Fibroblast of villous mesenchyme (primary cell): ENCODE data around the gene TMEM181. TPM values are rescaled to one million over a fixed set of nuclear protein-coding genes. Genes with fewer than 3 reads are reported as not detected.

Experiments used
- DNase-seq: peaks from one replicate; pipeline ENCODE4 v3.0.0-alpha.2; 2010; ENCODE audit warnings: low read depth
- H3K4me3 ChIP-seq: 2 replicates; pipeline ENCODE4 v1.5.1; 2011; ENCODE audit warnings: low read depth, mild to moderate bottlenecking, low read length
- total RNA-seq: library from RNA; depleted of rRNA; stranded (reverse); fragments of >200 nt; gene quantifications from 2 replicates; pipeline ENCODE4 v1.2.3, GENCODE V29; 2012
- TF ChIP-seq, protein P1 (sequence below): IDR thresholded peaks from 2 replicates; pipeline ENCODE4 v1.5.1; 2012; ENCODE audit warnings: low read depth, mild to moderate bottlenecking, low read length; ENCODE audit not compliant: insufficient read depth

TMEM181 gene
- total RNA-seq, 1 donor, result 58.3 TPM

DNA sequence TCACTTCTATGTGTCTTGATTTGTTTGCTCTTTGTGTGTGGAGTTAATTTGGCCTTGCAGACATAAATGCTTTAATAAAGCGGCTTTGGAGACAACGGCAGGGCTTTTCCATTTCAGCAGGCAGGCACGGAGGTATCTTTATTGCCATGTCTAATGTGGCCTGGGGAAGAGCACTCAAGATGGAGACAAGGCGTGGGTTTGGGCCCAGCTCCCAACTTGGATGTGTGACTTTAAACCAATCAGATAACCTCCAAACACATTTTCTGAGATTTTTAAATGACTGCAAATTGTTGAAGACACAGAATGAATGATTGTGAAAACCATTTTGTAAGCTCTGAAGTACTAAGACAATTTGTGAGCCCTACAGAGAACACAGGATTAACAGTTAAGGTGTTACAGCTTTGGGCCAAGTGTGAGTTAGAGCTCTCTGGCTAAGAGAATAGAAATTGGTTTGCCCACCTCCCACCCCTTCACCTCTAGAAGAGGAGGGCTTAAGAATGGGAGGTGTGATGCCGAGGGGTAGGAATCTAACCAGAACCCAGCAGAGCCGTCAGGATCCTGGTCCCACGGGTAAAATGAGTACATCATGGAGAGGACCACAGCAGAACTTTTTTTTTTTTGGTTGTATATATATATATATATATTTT lies 75.7 kb downstream of the TMEM181 start:
- H3K4me3 ChIP-seq, result no peak overlapping the region
- TF ChIP-seq, protein P1, sequence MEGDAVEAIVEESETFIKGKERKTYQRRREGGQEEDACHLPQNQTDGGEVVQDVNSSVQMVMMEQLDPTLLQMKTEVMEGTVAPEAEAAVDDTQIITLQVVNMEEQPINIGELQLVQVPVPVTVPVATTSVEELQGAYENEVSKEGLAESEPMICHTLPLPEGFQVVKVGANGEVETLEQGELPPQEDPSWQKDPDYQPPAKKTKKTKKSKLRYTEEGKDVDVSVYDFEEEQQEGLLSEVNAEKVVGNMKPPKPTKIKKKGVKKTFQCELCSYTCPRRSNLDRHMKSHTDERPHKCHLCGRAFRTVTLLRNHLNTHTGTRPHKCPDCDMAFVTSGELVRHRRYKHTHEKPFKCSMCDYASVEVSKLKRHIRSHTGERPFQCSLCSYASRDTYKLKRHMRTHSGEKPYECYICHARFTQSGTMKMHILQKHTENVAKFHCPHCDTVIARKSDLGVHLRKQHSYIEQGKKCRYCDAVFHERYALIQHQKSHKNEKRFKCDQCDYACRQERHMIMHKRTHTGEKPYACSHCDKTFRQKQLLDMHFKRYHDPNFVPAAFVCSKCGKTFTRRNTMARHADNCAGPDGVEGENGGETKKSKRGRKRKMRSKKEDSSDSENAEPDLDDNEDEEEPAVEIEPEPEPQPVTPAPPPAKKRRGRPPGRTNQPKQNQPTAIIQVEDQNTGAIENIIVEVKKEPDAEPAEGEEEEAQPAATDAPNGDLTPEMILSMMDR, result no peak
- no peak for DNase-seq

DNA sequence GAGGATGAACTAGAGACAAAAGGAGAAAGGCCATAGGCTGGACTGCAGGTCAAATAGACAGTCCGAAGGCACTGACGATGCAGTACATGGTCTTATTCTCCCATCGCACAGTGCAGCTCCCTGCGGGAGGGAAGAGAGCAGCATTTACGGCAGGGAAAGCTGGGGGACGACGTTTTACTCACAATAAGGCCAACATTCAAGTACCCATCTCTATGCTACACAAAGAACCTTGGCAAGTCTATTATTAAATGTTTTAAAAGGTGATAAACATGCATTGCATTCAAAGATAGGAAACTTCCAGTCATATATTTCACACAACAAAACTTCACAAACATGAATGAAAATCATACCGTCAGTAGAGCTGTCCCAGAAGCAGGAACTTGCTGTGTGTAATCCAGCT lies 76.9 kb downstream of the TMEM181 start:
- TF ChIP-seq, protein P1, result no peak
- no peak overlapping the region for H3K4me3 ChIP-seq
- no peak for DNase-seq

DNA sequence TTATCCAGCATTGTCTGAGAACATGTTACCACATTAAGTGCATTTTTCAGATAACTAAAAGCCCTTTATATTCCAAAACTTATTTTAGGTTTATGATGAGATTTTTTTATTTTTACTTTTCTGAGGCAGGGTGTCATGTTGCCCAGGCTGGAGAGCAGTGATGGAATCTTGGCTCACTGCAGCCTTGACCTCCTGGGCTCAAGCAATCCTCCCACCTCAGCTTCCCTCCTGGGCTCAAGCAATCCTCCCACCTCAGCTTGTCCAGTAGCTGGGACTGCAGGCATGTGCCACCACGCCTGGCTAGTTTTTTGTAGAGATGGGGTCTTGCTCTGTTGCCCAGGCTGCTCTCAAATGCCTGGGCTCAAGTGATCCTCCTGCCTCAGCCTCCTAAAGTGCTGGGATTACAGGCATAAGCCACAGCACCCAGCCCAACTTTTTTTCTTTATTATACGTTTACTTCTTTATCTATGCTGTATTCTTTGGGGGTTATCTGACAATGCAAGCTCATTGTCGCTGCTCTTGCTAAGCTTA lies 78.5 kb downstream of the TMEM181 start:
- DNase-seq, result no peak
- no peak overlapping the region for H3K4me3 ChIP-seq
- TF ChIP-seq, protein P1, result no peak

DNA sequence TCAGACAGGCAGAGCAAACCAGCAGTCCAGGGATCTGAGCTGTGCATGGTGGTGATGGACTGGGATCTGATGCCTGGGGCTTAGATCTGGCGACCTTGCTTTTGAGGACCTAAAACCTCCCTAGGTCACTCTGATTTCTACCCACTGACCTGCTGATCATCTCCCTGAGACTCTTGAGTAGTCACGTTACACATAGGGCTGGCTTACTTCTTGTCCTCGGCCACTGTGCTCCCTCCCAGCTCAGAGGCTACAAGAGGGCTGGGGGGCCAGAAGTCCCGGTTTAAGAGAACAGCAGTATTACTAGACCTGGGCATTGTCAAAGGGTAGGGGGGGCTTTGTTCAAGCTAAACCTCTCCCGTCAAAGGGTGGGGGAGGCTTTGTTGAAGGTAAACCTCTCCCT lies 79.2 kb downstream of the TMEM181 start:
- DNase-seq, result no peak
- TF ChIP-seq, protein P1, result no peak
- H3K4me3 ChIP-seq, result no peak overlapping the region

GRCh38 chr6:158640519-158640918 lies 80.6 kb downstream of the TMEM181 start:
- no peak overlapping the region for H3K4me3 ChIP-seq
- TF ChIP-seq, protein P1, result no peak
- no peak for DNase-seq

- TF ChIP-seq, protein P1, result no peak
- peak overlapping the region; percentile 94 for H3K4me3 ChIP-seq
- peak; percentile 78 for DNase-seq
Observed at GRCh38 chr6:158642097-158642601, 82.3 kb downstream of the TMEM181 start.
